C4-2B (cell line): ENCODE data around the gene C11orf21.

Source experiments
- H3K27ac ChIP-seq: fragments of 450-650 bp; 2 replicates; pipeline ENCODE4 v1.5.1; 2017
- ZFX ChIP-seq: fragments of 450-650 bp; IDR thresholded peaks from 2 replicates; pipeline ENCODE4 v1.6.1; 2017
- TF ChIP-seq, protein P1 (sequence below): fragments of 450-650 bp; conservative IDR thresholded peaks from 2 replicates; pipeline ENCODE4 v1.5.1; 2017; ENCODE audit warnings: mild to moderate bottlenecking

Gene C11orf21

DNA sequence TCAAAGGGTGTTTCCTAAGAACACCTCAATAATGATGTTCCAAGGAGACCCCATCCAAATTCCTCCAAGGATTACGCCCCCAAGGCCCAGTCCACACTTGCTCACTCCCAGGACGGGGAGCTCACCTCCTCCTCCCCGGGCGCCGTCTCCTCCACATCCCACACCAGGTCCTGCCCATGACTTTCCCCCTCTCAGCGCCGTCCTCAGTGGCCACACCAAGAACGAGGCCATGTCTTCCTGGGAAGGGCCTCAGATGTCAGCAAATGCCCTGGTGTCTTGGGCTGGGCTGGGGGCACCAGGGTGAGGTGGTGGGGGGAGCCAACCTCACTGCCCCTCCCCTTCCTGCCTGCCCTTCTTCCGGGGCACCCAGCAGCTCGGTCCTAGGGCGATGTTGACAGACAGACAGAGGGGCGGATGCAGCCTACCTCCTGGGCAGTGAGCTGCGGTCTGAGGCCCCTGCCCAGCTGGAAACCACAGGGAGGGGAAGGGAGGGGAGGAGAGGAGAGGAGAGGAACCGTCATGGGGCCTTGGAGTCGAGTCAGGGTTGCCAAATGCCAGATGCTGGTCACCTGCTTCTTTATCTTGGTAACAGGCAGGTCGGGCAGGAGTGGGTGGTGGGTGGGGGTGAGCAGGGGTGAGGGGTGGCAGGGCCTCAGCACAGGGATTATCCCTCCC is at the start of gene C11orf21, which contains the start of gene TSPAN32:
C11orf21 (minus strand) TSS at position 288 of the 675 bp plus-strand sequence; CDS start at position 178, 110 bp downstream.
TSPAN32 (plus strand) TSS at position 383 of the 675 bp plus-strand sequence; CDS start at position 520, 137 bp downstream.
- TF ChIP-seq, protein P1, sequence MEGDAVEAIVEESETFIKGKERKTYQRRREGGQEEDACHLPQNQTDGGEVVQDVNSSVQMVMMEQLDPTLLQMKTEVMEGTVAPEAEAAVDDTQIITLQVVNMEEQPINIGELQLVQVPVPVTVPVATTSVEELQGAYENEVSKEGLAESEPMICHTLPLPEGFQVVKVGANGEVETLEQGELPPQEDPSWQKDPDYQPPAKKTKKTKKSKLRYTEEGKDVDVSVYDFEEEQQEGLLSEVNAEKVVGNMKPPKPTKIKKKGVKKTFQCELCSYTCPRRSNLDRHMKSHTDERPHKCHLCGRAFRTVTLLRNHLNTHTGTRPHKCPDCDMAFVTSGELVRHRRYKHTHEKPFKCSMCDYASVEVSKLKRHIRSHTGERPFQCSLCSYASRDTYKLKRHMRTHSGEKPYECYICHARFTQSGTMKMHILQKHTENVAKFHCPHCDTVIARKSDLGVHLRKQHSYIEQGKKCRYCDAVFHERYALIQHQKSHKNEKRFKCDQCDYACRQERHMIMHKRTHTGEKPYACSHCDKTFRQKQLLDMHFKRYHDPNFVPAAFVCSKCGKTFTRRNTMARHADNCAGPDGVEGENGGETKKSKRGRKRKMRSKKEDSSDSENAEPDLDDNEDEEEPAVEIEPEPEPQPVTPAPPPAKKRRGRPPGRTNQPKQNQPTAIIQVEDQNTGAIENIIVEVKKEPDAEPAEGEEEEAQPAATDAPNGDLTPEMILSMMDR, result no peak
- TF ChIP-seq ZFX, result no peak
- no peak within 1 kb of the TSS for H3K27ac ChIP-seq

DNA sequence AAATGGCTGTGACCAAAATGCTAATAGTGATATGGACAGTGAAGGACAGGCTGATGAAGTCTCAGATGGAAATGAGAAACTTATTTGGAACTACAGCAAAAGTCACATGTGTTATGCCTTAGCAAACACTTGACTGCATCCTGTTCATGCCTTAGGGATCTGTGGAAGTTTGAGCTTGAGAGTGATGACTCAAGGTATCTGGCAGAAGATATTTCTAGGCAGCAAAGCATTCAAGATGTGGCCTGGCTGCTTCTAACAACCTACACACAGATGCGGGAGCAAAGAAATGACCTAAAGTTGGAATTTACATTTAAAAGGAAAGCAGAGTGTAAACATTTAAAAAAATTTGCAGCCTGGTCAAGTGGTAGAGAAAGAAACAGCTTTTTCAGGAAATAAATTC is 47.3 kb upstream of the C11orf21 start:
- TF ChIP-seq ZFX, result no peak
- TF ChIP-seq, protein P1, result no peak
- H3K27ac ChIP-seq, result no peak overlapping the region

DNA sequence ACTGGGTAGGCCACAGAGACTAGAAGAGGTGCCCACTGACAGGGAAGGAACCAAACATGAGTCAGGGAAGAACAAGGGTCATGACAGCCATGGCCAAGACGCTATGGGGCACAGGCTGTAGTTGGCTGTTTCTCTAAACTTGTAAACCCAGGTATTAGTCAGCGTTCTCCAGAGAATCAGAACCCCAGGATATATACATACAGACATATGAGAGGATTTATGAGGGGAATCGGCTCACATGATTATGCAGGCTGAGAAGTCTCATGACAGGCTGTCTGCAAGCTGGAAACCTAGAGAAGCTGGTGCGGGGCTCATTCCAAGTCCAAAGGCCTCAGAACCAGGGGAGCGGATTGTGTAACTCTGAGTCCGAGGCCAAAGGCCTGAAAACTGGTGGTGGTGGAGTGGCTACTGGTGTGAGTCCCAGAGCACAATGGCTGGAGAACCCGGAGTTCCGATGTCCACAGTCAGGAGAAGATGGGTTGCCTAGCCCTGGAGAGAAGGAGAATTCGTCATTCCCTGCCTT is 45.7 kb upstream of the C11orf21 start:
- no peak for TF ChIP-seq ZFX
- TF ChIP-seq, protein P1, result no peak
- H3K27ac ChIP-seq, result no peak overlapping the region

DNA sequence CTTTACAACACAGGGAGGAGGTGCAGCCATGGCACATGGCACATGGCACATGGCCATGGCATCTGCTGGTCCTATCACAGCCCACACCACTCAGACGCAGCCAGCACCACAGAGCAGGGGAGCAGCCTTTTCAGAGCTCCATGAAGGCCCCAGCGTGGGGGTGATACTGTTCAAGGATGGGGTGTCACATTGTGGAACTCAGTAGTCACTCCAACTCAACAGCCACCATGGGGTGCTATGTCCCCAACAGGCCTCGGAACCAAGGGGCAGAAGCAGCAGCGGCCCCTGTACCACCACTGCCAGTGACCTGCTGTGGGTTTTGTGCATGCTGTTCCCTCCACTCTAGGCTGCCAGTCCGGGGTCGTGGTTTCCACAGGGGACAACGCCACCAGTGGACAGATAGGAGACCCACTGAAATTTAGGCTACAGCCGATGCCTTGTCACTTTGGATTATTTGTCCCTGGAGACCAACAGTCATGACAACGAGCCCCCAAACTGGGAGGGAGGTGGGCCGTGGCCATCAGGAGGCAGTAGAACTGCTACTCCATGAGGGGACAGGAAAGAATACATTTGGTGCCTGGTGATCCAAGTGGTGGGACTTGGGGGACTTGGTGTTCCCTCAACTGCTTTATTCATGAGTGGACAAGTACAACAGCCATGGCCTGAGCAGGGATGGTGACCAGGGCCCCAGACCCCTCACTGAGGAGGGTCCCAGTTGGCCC is 45.0 kb upstream of the C11orf21 start:
- TF ChIP-seq, protein P1, result no peak
- no peak for TF ChIP-seq ZFX

DNA sequence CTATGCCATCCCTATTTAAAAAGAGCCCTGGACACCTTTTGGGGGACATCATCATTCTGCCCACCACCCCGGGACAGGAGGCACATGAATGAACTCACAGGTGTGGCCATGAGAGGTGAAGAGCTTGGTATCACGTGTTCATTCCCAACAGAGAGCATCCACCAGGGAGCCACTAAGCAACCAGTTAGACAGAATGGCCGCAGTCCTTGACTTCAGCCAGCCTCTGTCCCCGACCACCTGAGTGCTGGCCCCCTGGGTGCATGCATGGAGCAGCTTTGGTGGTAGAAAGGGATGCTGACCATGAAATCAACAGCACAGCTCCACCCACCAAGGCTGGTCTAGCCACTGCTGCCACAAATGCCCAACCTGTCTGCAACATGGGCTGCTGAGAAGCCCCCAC is 44.3 kb upstream of the C11orf21 start:
- TF ChIP-seq ZFX, result no peak
- TF ChIP-seq, protein P1, result no peak
- H3K27ac ChIP-seq, result no peak overlapping the region

More for the DNA sequence above, 45.0 kb upstream of the C11orf21 start:
- H3K27ac ChIP-seq, result no peak overlapping the region

DNA sequence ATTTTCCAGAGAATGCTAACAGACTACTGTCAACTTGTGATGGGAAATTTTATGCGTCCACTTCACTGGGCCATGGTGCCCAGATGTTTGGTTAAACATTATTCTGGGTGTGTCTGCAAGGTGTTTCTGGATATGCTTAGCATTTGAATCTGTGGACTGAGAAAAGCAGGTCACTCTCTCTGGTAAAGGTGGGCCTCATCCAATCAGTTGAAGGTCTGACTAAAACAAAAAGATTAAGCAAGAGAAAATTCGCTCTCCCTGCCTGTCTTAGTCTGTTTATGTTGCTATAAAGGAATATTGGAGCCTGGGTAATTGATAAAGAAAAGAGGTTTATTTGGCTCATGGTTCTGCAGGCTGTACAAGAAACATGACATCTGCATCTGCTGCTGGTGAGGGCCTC is 43.3 kb upstream of the C11orf21 start:
- TF ChIP-seq, protein P1, result no peak
- no peak for TF ChIP-seq ZFX
- no peak overlapping the region for H3K27ac ChIP-seq

DNA sequence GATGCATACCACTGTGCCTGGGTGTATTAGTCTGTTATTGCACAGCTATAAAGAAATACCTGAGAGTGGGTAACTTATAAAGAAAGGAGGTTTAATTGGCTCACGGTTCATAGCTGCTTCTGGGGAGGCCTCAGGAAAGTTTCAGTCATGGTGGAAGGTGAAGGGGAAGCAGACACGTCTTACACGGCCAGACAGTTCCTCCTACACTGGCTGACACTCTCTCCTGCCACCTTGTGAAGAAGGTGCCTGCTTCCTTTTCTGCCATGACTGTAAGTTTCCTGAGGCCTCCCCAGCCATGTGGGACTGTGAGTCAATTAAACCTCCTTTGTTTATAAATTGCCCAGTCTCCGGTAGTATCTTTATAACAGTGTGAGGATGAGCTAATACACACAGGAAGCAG is 41.8 kb upstream of the C11orf21 start:
- no peak for TF ChIP-seq ZFX
- H3K27ac ChIP-seq, result no peak overlapping the region
